DMS153 treated with DMSO at 0.1 percent for 48 hours (cell line): Measurements from ENCODE around the gene THSD4.
"Not testable (repeated sequence)": the region's sequence is repeated elsewhere in the genome, so short reads cannot be mapped to it uniquely, and the experiment has no call there.

Source experiments
- DNase-seq: peaks from one replicate; lab custom pipeline; 2025; ENCODE audit not compliant: unreplicated experiment; lab: John Stamatoyannopoulos, UW

THSD4 gene

GRCh38 chr15:71313806-71314205 is 198.5 kb downstream of the THSD4 start:
- DNase-seq = no peak

DNA sequence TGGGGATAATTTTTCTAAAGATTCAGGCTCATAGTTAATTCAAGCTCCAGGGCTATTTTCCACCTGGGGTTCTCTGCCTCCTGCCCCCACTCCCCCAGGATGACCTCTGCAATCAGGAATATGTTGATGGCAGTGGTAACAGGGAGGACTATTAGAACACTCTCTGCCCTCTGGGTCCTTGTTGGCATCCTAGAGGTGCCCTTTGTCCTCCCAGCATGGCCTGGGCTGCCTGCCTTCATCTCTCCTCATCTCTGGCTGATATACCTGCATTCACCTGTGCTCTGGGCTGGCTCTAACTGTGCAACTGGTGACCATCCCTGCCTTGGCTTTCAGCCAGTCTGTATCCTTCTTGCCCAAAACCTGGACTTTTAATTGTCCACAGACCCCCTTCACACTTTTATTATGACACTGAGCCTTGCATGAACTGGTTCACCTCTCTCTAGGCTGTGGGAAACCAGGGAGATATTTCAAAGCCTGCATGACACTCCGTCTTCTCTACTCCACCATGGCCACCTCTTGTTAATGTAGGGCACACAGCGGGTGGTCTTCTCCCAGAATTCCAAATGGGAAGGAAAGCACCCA is 199.8 kb downstream of the THSD4 start:
- no peak for DNase-seq

DNA sequence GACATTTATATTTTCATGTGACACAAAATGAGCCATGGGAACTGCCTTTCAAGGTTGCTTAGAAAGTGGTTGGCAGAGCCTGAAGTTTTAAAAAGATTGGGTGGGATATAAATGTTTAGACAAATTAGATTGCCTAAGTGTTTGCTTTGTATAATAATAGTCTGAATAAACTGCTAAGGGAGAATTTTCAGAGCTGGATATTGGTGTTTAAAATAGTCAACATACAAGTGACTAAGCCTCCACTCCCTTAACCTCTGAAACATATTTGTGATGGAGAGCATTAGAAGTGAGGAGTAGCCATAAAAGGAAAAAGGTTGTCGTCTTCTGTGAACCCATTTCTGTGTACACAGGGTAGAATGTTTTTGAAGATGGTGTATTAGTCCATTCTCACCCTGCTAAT is 201.6 kb downstream of the THSD4 start:
- no peak for DNase-seq

DNA sequence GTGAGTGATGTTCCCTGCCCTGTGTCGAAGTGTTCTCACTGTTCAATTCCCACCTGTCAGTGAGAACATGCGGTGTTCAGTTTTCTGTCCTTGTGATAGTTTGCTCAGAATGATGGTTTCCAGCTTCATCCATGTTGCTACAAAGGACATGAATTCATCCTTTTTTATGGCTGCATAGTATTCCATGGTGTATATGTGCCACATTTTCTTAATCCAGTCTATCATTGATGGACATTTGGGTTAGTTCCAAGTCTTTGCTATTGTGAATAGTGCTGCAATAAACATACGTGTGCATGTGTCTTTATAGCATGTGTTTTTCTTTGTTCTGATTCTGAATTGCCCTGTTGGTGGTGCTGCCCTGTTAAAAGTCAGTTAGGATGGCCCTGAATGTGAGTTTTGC is 204.2 kb downstream of the THSD4 start:
- DNase-seq = not testable (repeated sequence)

- DNase-seq = no peak
Measured at GRCh38 chr15:71319935-71320334, 204.7 kb downstream of the THSD4 start.

- DNase-seq = no peak
Measured at GRCh38 chr15:71323082-71323481, 207.8 kb downstream of the THSD4 start.

DNA sequence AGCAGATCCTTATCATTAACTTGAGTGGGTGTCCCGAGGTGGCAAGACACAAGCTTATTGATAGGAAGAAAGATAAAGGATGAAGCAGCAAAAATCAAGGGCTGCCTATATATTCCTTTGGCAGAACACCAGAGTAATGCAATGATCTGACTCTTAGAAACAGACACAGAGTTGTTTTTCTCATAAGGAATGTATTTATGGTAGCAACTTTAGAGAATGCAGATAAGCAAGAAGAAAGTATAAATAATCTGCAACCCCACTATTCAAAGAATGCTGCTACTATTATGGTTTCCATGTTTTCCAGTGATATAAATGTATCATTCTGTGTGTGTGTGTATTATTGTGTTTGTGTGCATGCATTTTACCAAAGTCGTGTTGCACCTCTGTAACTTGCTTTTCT is 208.3 kb downstream of the THSD4 start:
- no peak for DNase-seq

DNA sequence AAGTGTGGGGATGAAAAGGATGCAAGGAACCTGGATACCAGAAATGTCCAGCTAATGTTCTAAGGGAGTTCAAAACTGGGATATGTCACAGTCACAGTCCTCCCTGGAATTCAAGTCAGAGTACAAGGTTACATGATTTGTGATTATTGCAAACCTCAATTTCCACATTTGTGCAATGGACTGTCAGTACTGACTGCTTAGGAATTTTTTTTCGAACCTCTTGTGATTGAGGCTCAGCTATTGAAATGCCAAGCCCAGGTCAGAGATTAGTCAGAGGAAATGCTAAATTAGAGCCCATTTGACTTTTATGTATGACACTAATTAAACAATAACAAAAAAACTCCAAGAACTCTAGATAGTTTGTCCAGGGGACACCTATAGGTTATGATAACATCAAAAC is 210.2 kb downstream of the THSD4 start:
- DNase-seq = no peak

- no peak for DNase-seq
Measured at GRCh38 chr15:71328453-71328852, 213.2 kb downstream of the THSD4 start.

DNA sequence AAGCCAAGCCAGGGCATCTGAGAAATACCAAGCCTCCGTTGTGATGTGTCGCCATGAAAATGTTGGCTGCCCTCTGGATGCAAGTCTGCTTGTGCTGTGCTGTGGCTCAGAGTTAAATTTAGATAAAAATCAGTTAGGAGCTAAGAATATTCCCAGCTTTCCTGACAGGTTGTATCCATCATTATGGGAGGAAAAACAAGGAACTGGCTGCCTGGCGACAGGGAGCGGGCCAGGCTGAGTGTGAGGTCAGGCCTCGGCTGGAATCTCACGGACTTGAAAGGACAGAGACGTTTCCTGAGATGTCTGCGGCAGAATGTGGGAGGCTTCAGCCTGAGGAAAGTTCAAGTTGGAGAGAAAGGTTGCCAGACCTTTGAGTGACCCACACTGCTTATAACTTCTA is 213.8 kb downstream of the THSD4 start:
- DNase-seq = no peak

DNA sequence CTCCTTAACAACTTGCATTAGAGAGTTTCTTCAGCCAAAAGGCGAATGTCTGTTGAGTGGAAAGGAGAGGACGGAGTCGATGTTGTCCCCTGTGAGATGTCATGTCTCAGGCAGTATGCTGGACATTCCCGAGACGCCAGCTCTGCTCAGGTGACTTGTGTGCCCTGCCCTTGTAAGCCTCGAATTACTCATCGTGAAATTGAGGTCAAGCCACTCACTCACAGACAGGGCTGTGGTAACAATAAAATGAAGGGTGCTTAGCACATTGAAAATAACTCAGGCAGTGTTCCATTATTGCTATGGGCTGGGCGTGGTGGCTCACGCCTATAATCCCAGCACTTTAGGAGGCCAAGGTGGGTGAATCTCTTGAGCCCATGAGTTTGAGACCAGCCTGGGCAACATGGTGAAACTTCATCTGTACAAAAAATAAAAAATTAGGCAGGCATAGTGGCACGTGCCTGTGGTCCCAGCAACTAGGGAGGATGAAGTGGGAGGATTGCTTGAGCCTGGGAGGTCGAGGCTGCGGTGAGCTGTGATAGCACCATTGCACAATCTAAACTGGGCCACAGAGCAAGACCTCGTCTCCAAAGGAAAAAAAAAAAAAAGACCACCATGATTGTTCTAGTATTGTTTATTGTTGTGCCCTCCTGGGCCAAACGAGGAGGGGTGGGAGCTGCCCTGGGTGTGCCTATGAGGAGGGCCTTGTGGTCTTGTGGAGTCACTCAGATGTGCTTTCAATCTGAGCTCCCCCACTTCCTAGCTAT is 214.4 kb downstream of the THSD4 start:
- DNase-seq = no peak

GRCh38 chr15:71330638-71331162 is 215.4 kb downstream of the THSD4 start:
- DNase-seq = no peak

DNA sequence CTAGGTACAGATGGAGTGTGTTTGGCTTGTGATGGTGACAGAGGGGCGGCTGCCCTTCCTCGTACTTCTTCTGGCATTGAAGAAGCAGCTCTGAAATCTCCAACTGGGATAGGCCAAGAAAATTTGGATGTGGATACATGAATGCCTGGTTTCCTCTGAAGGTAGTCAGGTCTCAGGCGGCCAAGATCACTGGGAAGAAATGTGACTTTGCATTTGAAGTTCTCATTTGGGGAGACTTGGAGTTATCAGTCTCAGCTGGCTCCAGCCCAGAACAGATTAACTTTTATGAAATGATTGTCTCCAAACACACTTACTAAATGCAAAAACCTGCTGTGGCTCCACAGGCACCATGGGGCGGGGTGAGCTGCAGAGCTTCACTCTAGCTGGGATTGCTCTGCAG is 215.9 kb downstream of the THSD4 start:
- no peak for DNase-seq

DNA sequence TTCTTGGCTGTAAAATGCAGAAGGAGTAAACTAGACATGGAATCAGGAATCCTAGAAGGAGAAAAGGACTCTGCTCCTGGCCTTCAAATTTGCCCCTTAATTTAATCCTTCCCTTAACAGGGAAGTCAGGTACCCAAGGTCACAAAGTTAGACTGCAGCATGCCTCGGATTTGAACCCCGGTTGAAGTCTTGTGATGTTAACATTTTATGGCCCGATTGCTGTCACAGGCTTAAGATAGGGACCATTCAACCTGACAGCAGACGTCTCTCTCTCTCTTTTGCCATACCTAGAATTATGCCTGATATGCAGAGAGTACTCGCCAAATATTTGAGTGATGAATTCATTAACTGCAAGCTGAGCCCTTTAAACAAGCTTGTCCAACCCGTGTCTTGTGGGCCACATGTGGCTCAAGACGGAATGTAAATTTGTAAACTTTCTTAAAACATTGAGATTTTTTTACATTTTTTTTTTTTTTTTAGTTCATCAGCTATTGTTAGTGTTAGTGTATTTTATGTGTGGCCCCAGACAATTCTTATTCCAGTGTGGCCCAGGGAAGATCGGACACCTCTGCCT is 217.2 kb downstream of the THSD4 start:
- DNase-seq = no peak

- no peak for DNase-seq
Measured at GRCh38 chr15:71333136-71333700, 217.9 kb downstream of the THSD4 start.

DNA sequence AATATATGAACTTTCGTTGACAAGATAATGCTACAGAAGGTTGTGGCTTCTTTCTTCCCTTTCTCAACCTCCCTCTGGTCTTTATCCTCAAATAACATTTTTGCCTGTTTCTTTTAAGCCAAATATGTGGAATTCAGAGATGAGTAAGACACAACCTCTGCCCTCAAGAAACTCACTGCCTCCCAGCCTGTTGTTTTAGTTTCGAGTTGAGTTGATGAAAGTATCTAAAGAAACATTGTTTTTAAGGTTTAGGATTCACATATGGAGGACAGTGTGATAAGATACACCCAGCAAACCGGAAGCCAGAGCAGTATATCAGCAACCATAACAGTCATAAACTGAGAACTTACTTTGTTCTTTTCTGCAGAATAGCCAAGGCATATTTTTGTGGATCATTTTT is 218.6 kb downstream of the THSD4 start:
- no peak for DNase-seq

DNA sequence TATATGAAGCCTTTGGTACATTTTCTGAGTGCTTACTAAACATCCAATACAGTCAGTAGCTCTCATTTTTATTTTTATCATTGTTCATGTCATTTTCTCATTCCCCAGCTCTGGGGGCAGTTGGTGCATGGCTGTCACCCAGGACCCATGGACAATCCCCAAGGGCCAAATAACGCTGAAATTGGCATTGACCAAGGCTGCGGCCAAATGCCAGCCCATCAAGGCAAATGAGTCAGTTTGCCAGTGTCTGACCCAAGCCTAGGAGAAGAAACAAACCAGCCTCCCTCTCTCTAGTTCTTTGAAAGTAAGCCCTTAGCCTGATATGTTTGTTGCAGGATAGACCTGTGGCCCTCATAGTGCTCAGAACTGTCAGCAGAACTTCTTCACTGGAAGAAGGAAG is 219.2 kb downstream of the THSD4 start:
- no peak for DNase-seq

DNA sequence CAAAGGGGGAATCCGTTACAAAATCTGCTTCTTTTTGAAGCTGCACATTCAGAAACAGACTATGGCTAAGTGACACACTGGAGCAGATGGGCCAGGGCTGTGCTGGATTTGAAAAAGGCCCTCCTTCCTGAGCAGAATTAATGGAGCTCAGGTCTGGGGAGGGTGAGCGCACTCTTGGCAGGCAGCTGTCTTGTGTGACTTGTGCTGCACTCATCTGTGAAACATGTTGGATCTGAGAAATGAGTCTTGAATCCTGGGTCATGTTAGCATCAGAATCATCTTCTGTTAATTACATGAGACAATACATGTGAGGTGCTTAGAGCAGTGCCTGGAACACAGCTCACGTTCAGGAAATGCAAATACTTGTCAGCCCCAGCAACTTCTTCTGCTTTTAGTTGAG is 219.6 kb downstream of the THSD4 start:
- DNase-seq = no peak

GRCh38 chr15:71335591-71335990 is 220.3 kb downstream of the THSD4 start:
- DNase-seq = no peak

- no peak for DNase-seq
Measured at GRCh38 chr15:71336671-71337070, 221.4 kb downstream of the THSD4 start.

DNA sequence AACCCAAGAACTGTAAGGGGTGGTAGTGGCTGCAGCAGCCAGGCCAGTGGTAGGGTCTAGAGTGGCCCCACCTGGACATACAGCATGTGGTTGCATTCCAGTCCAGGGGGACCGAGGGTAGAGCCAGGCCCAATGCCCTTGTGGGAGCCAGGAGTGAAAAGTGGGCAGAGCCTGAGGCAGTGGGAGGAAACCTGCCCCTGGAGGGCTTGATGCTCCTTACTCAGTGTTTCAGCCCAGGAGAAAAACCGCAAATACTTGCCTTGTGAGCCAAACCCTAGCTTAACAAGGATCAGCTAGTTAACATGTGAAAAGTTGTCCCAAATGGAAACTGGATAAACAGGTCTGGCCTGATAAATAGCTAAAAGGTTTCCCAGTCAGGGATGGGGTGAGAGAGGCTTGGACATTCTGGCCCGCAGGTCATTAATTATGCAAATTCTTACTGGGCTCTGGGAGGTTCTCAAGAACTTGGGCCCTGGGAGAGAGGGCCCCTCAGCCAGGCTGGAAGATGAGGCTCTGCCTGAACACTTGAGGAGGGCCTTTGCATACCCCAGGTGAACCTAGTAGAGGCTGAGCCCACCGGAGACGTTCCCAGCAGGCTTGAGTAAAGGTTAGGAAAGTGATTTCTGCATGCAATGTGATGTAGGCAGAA is 222.1 kb downstream of the THSD4 start:
- no peak for DNase-seq

DNA sequence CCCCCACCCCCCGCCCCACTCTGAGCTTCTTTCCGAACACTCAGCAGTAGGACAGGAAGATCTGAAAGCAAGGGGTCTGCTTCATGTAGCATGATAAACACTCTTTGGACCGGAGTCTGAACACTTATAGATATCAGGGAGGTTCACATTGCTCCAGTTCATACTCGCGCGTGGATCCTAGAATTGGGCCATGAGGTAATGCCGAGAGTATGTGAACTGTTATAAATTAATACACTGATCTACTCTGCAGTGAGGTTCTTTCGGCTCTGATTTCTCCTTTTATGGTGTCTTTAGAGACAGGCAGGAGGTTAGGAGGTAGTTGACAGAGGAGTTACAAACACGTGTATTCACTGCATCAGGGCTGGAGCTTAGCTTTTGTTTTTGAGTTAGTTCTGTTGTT is 223.0 kb downstream of the THSD4 start:
- no peak for DNase-seq
